ENCODE data around the gene DHX58.

The DHX58 gene

GRCh38 chr17:42053731-42054500, 58.6 kb downstream of the DHX58 start:
- no peak for DNase-seq (ENCODE audit: low read depth in 3 of 3)

- no peak for DNase-seq (ENCODE audit: low read depth in 3 of 3)
Observed at GRCh38 chr17:42052346-42052877, 60.1 kb downstream of the DHX58 start.

- DNase-seq (ENCODE audit: low read depth in 3 of 3): no peak
Observed at GRCh38 chr17:42051645-42052044, 60.9 kb downstream of the DHX58 start.
